K562 (cell line): Measurements from ENCODE around the gene FGF14. TPM values are rescaled to one million over a fixed set of nuclear protein-coding genes. Genes with fewer than 3 reads are reported as not detected.

Experiments
- ATAC-seq: fragments of 200-7000 bp; cut with Tn5 transposase; 3 replicates; pipeline ENCODE4 v1.9.1; 2020; ENCODE audit warnings: moderate library complexity
- BruUV-seq: library from RNA; stranded (reverse); fragments of 400-500 nt; replicated peaks from 2 replicates; lab custom pipeline; 2021; lab: Mats Ljungman, UMichigan
- CTCF ChIA-PET: fragments of 300-600 bp; formaldehyde crosslinking; extraction: SDS; loops from one replicate; lab custom pipeline; 2021; ENCODE audit warnings: low intra/inter-chr PET ratio; lab: Yijun Ruan, JAX
- POLR2A ChIA-PET: fragments of 300-600, 350-650 bp; sonication (Branson Sonifier 250); formaldehyde crosslinking; extraction: SDS; loops from one replicate; lab custom pipeline; 2021; ENCODE audit warnings: antibody characterized with exemption, inconsistent platforms; lab: Yijun Ruan, JAX
- DNase-seq, 4 experiments: peaks; one replicate each; pipeline versions ENCODE4 v3.0.0 to v3.0.0-alpha.2; 2011 to 2018; ENCODE audit warnings: low spot score in 3 of 4, mixed read lengths in 3 of 4; ENCODE audit errors: extremely low read depth in 1 of 4
- FAIRE-seq: peaks from 2 replicates; lab custom pipeline; 2011; peaks lifted over from hg19 to GRCh38; lab: Jason Lieb, UNC
- H2AFZ ChIP-seq: 2 replicates; pipeline ENCODE4 v1.6.0; 2011; ENCODE audit warnings: low read depth, low read length, control low read depth, inconsistent platforms
- H3K27ac ChIP-seq: fragments of 200-600 bp; 3 replicates; pipeline ENCODE4 v1.8.0; 2011; ENCODE audit warnings: low read depth, mild to moderate bottlenecking, control low read depth, inconsistent platforms, low read length, moderate library complexity, mixed read lengths; ENCODE audit errors: extremely low read depth
- H3K27me3 ChIP-seq, 2 experiments: fragments of 300-600 bp in 1 of 2; 2 replicates in 1 of 2; 3 replicates in 1 of 2; pipeline versions ENCODE4 v1.6.0 to v1.8.0; 2011; ENCODE audit warnings: inconsistent platforms in 2 of 2, low read length in 2 of 2, mild to moderate bottlenecking in 1 of 2, mixed read lengths in 1 of 2, moderate library complexity in 1 of 2; ENCODE audit not compliant: control insufficient read depth in 2 of 2, insufficient read depth in 2 of 2
- H3K36me3 ChIP-seq: fragments of 300-600 bp; 3 replicates; pipeline ENCODE4 v1.8.0; 2011; ENCODE audit warnings: mild to moderate bottlenecking, low read length, inconsistent platforms; ENCODE audit not compliant: control insufficient read depth, insufficient read depth
- H3K4me1 ChIP-seq, 2 experiments: fragments of 200-600 bp in 1 of 2; replicated peaks in 1 of 2; 2 replicates in 1 of 2; 3 replicates in 1 of 2; pipeline versions ENCODE4 v1.5.1 to v1.8.0; 2011; ENCODE audit warnings: inconsistent platforms in 2 of 2, low read length in 2 of 2, mild to moderate bottlenecking in 1 of 2, mixed read lengths in 1 of 2, moderate library complexity in 1 of 2; ENCODE audit not compliant: control insufficient read depth in 2 of 2, insufficient read depth in 2 of 2
- H3K4me2 ChIP-seq: 2 replicates; pipeline ENCODE4 v1.6.1; 2011; ENCODE audit warnings: low read length, control low read depth, inconsistent platforms, mixed read lengths; ENCODE audit not compliant: insufficient read depth
- H3K4me3 ChIP-seq: fragments of 200-600 bp; sonication (generic), shearing (Covaris generic); 2 replicates; pipeline ENCODE4 v1.5.1; 2016; ENCODE audit warnings: control low read depth, inconsistent platforms
- H3K79me2 ChIP-seq: fragments of 200-600 bp; 3 replicates; pipeline ENCODE4 v1.8.0; 2011; ENCODE audit warnings: low read length, inconsistent platforms; ENCODE audit not compliant: control insufficient read depth, insufficient read depth
- H3K9ac ChIP-seq, 2 experiments: 2 replicates each; pipeline versions ENCODE4 v1.6.0 to v1.6.1; 2011; ENCODE audit warnings: low read depth in 2 of 2, low read length in 2 of 2, control low read depth in 1 of 2, inconsistent platforms in 1 of 2, mild to moderate bottlenecking in 1 of 2, mixed read lengths in 1 of 2; ENCODE audit not compliant: insufficient read depth in 1 of 2
- H3K9me1 ChIP-seq: one replicate; pipeline ENCODE4 v1.6.0; 2011; ENCODE audit warnings: inconsistent platforms, mild to moderate bottlenecking, low read length, moderate library complexity; ENCODE audit not compliant: control insufficient read depth, insufficient read depth
- H3K9me3 ChIP-seq: replicated peaks from 2 replicates; pipeline ENCODE4 v1.5.1; 2011; ENCODE audit warnings: low read depth, low read length, inconsistent platforms; ENCODE audit not compliant: control insufficient read depth, insufficient read depth
- H4K20me1 ChIP-seq: replicated peaks from 2 replicates; pipeline ENCODE4 v1.6.1; 2011; ENCODE audit warnings: low read length, inconsistent platforms, mixed read lengths; ENCODE audit not compliant: control insufficient read depth, insufficient read depth
- BRD9 ChIP-seq: fragments of 450-650 bp; IDR thresholded peaks from 2 replicates; pipeline ENCODE4 v1.6.1; 2018; ENCODE audit warnings: low read depth; ENCODE audit not compliant: partially characterized antibody
- CAMTA2 ChIP-seq: fragments of 250-450 bp; sonication (Bioruptor Pico); conservative IDR thresholded peaks from 2 replicates; pipeline ENCODE4 v1.5.1; 2022
- CREM ChIP-seq: IDR thresholded peaks from 2 replicates; pipeline ENCODE4 v1.6.1; 2014; ENCODE audit warnings: antibody characterized with exemption, low read depth
- CUX1 ChIP-seq: fragments of 200-800 bp; sonication (Bioruptor generic); IDR thresholded peaks from 2 replicates; pipeline ENCODE4 v1.6.1; 2016; ENCODE audit warnings: missing genetic modification characterization, missing compliant biosample characterization
- FIP1L1 ChIP-seq: fragments of 200-400 bp; formaldehyde crosslinking; IDR thresholded peaks from 2 replicates; pipeline ENCODE4 v1.6.1; 2018; ENCODE audit warnings: mild to moderate bottlenecking, low read depth, low read length; ENCODE audit not compliant: poor library complexity, severe bottlenecking
- FOXO4 ChIP-seq: fragments of 450-650 bp; formaldehyde crosslinking; IDR thresholded peaks from 2 replicates; pipeline ENCODE4 v1.4.0; 2020; ENCODE audit warnings: mild to moderate bottlenecking, moderate library complexity
- HINFP ChIP-seq: fragments of 450-650 bp; conservative IDR thresholded peaks from 2 replicates; pipeline ENCODE4 v1.6.1; 2016; ENCODE audit warnings: missing genetic modification characterization, low read depth, mild to moderate bottlenecking, control low read depth, missing compliant biosample characterization
- PTTG1 ChIP-seq: fragments of 450-650 bp; IDR thresholded peaks from 2 replicates; pipeline ENCODE4 v1.6.1; 2016; ENCODE audit warnings: low read depth, mild to moderate bottlenecking, missing genetic modification characterization, missing compliant biosample characterization
- TFE3 ChIP-seq: fragments of 450-650 bp; formaldehyde crosslinking; IDR thresholded peaks from 2 replicates; pipeline ENCODE4 v1.4.0; 2020; ENCODE audit warnings: mild to moderate bottlenecking, mixed read lengths
- ZNF511 ChIP-seq: sonication (generic); formaldehyde crosslinking; IDR thresholded peaks from 2 replicates; pipeline ENCODE4 v1.8.0; 2022; ENCODE audit warnings: mild to moderate bottlenecking, missing genetic modification reagents
- ZNF699 ChIP-seq: fragments of 250-450 bp; sonication (Bioruptor Pico); IDR thresholded peaks from 2 replicates; pipeline ENCODE4 v1.8.0; 2021; ENCODE audit warnings: mild to moderate bottlenecking, moderate library complexity; ENCODE audit not compliant: insufficient replicate concordance
- ZZZ3 ChIP-seq: fragments of 450-650 bp; IDR thresholded peaks from 2 replicates; pipeline ENCODE4 v1.6.1; 2016; ENCODE audit warnings: antibody characterized with exemption, mild to moderate bottlenecking, moderate library complexity
- WGBS: fragments of 100-300 bp; shearing (Covaris generic); methylation state at CpG from one replicate; pipeline ENCODE4 v1.1.6; 2016; ENCODE audit warnings: low coverage, mixed read lengths; ENCODE audit not compliant: insufficient coverage; ENCODE audit errors: missing lambda C conversion rate; 5-methylcytosine and 5-hydroxymethylcytosine counted together
- in situ Hi-C: fragments of 300-500 bp; cut with MboI; formaldehyde crosslinking; loops from 4 replicates; pipeline ENCODE4 v1.15.0; 2018; ENCODE audit warnings: inconsistent platforms, mixed read lengths
- intact Hi-C: fragments of 100-400 bp; cut with micrococcal nuclease; formaldehyde crosslinking; loops from 2 replicates; pipeline ENCODE4 v1.14.2; 2022
- polyA plus RNA-seq, 8 experiments: library from polyadenylated mRNA; depleted of rRNA in 4 of 8; stranded (reverse) in 5 of 8; unstranded in 3 of 8; fragments of >200 nt; fragmentation: Nextera tagmentation in 2 of 8; fragmentation: Illumina TruSeq in 1 of 8; extraction: Ambion mirVana in 2 of 8; extraction: Trizol in 1 of 8; gene quantifications; 2 replicates each; pipeline versions ENCODE4 v1.2.1 to v1.2.3, GENCODE V29; 2011 to 2014; ENCODE audit warnings: inconsistent platforms in 1 of 8, missing spikeins in 1 of 8
- total RNA-seq, 7 experiments: library from RNA; depleted of rRNA in 6 of 7; stranded (reverse); fragments of >200 nt in 6 of 7; fragmentation: Illumina TruSeq in 2 of 7; extraction: Trizol in 2 of 7; gene quantifications; 2 replicates each; pipeline versions ENCODE4 v1.2.1 to v1.2.3, GENCODE V29; 2011 to 2021; ENCODE audit warnings: low replicate concordance in 1 of 7

FGF14 gene
- total and polyA plus RNA-seq, 9 of the 15 experiments (the other 6 are each of a cell fraction or from before 2014, with no cell fraction given) = not detected

GRCh38 chr13:102251817-102252216, 150.0 kb downstream of the FGF14 start:
- DNase-seq (no peak), ATAC-seq (no peak), FAIRE-seq (no peak)
- H3K27me3 ChIP-seq = no peaks in the 10 kb centered on the region
- in situ Hi-C loops (no loop called here), intact Hi-C loops (no loop called here)
- no peak overlapping the region for H3K27ac ChIP-seq
- H3K9me3 ChIP-seq = no peaks in the 10 kb centered on the region
- WGBS = 0% methylated on average over 3 of the region's 3 CpGs
- TF ChIP-seq HINFP (tag) = no peak
- TF ChIP-seq ZZZ3 = no peak
- no peak for TF ChIP-seq CREM
- no peak for TF ChIP-seq FIP1L1
- TF ChIP-seq TFE3 (CRISPR knock-in tag) = no peak
- no peak for TF ChIP-seq CUX1 (CRISPR knock-in tag)
- TF ChIP-seq CAMTA2 (CRISPR knock-in tag) = no peak
- TF ChIP-seq PTTG1 (tag) = no peak
- TF ChIP-seq ZNF699 (CRISPR knock-in tag) = no peak
- TF ChIP-seq FOXO4 (CRISPR knock-in tag) = no peak
- TF ChIP-seq BRD9 = no peak
- TF ChIP-seq ZNF511 (CRISPR knock-in tag) = no peak
- no peak overlapping the region for H3K9ac ChIP-seq
- H3K9me1 ChIP-seq = no peaks in the 10 kb centered on the region
- BruUV-seq = no TSS peak
- H3K79me2 ChIP-seq = no peaks in the 10 kb centered on the region
- H2AFZ ChIP-seq = no peak overlapping the region
- CTCF ChIA-PET = no interaction called here
- no peak overlapping the region for H3K4me2 ChIP-seq
- H3K36me3 ChIP-seq = no peaks in the 10 kb centered on the region
- POLR2A ChIA-PET = no interaction called here
- no peaks in the 10 kb centered on the region for H3K4me1 ChIP-seq
- no peak overlapping the region for H3K4me3 ChIP-seq
- H4K20me1 ChIP-seq = no peaks in the 10 kb centered on the region
